NCI-H2029 treated with DMSO at 0.1 percent for 48 hours (cell line): ENCODE data around the gene SF3B2.
"Not testable (repeated sequence)": the region's sequence is repeated elsewhere in the genome, so short reads cannot be mapped to it uniquely, and the experiment has no call there.

Experiments
- DNase-seq: peaks from one replicate; lab custom pipeline; 2025; lab: John Stamatoyannopoulos, UW

Gene SF3B2

DNA sequence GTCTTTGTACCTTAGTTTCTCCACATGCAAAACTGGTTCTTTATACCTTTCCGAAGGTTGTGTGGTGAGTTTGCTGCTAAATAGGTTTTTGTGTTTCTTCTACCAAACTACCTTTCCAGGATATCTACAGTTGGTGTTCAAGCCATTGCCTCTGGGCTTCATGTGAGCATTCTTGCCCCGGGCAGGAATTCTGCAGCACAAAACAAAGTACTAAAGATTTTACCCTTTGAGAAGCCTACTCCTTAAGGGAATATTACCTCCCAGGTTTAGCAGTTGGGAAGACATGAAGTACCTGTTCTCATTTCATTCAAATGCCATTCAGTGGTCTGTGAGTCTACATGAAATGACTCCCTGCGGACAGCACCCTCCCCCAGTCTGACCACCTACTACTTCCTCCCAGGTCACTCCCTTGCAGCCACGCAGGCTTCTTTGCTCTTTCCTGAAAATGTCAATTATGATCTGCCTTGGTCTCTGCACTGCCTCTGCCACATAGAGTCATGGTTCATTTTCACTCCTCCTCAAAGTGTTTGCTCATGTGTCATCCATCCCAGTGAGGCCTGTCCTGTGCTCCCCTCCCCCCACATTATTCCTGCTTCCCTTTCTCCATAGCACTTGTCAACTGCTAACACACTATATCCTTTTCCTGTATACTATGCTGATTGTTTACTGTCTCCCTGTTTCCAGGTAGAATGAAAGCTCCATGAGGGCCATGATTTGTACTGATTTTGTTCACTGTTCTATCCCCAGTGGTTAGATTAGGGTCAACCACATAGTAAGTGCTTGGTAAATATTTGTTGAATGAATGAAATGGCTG is 54.8 kb downstream of the SF3B2 start:
- DNase-seq: no peak

DNA sequence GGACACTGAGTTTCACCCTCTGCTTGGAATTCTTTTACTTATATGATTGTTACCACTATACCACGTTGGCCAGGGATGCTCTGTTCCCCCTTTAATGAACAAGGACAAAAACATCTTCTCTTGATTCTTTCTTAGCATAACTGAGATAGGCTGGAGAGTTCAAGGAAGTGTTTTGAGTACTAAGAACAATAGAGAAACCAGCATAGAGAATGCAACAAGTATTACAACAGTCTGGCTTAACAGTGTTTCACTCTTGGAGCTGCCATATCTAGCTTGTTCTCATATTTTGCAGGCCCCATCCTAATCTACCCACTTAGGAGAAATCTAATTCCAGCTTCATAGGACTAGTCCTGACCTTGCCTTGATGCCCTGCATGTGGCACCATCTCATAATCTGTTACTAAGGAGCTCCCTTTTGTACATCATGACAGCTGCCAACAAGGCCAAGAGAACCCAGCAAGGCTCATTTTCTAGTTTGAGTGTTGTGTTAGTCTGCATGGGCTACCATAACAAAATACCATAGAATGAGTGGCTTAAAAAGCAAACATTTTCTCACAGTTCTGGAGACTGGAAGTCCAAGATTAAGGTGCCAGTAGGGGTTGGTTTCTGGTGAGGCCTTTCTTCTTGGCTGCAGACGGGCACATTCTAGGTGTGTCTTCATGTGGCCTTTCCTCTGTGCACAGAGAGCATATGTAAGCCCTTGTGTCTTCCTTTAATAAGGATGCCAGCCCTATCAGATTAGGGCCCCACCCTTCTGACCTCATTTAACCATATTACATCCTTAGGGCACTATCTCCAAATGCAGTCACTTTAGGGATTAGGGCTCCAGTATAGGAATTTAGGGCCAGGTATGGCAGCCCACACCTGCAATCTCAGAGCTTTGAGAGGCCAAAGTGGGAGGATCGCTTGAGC is 55.7 kb downstream of the SF3B2 start:
- no peak for DNase-seq

DNA sequence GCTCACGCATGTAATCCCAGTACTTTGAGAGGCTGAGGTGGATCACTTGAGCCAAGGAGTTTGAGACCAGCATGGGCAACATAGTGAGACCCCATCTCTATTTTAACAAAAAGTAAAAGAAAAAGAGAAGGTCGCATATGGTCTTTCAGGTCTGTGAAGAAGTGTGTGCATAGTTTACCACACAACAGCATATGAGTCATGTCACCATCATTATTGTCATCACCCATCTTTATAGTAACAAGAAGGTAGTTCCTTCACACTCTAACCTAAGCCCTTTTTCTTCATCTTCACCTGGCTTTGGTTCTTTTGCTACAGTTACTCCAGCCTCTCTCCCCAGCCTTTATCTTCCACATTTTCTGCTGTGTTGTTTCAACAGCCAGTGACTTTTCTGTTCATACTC is 57.1 kb downstream of the SF3B2 start:
- DNase-seq: no peak

DNA sequence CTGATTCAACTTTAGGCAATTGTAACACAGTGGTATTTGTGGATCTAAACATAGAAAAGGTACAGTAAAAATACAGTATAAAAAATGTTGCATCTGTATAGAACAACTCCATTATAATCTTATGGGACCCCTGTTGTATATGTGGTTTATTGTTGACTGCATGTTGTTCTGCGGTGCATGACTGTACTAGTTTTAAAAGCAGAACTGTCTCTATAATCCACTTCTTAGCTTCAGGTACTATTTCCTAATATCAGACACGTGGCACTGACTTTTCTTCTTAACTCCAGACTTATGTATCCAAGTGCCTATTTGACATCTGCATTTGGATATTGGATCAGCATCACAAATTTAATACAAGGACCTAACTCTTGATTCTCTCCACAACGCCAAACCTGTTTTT is 59.0 kb downstream of the SF3B2 start:
- no peak for DNase-seq

- DNase-seq: no peak
Observed at GRCh38 chr11:66112041-66112491, 59.9 kb downstream of the SF3B2 start.

DNA sequence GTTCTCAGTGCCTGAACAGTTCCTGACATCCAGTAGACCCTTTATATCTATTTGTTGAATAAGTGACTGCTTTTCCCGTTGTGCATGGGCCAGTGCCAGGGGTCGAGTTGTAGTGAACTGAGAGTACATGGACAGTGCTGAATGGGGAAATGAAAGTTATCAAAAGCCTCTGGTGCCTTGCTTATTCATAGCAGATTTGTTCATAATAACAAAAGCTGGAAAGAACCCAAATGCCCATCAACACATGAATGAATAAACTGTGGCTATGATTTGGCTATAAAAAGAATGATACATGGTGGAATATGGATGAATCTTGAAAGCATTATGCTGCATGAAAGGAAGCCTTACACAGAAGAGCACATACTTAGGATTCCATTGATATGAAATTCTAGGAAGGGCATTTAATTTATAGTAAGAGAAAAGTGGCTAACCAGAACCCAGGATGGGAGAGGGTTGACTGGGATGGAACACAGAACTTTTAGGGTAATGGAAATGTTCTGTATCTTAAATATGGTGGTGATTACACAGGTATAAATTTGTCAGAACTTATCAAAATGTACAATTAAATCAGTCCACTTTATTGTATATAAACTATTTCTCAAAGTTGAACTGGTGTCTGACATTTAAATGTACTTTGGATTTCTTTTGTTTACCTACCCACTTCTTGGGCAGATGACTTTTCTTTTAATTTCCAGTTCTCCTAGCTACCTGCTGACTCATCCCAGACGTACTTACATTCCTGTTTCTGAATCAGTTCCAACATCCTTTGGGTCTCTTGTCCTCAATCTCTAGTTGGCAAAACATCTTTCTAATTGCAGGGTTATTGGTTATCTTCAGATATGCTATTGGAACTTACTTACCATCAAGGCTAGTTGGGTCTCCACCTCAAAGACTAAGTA is 60.7 kb downstream of the SF3B2 start:
- no peak for DNase-seq

DNA sequence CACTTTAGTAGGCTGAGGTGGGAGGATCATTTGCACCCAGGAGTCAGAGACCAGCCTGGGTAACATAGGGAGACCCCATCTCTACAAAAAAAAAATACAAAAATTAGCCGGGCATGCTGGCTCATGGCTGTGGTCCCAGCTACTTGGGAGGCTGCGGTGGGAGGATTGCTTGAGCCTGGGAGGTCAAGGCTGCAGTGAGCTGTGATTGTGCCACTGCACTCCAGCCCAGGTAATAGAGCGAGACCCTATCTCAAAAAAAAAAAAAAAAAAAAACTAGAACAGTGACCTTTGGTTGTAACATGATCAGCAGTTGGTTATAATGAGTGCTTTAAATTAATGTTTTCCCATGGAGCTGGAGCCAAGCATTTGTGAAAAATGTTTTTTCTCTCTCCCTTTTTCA is 62.8 kb downstream of the SF3B2 start:
- DNase-seq: not testable (repeated sequence)

DNA sequence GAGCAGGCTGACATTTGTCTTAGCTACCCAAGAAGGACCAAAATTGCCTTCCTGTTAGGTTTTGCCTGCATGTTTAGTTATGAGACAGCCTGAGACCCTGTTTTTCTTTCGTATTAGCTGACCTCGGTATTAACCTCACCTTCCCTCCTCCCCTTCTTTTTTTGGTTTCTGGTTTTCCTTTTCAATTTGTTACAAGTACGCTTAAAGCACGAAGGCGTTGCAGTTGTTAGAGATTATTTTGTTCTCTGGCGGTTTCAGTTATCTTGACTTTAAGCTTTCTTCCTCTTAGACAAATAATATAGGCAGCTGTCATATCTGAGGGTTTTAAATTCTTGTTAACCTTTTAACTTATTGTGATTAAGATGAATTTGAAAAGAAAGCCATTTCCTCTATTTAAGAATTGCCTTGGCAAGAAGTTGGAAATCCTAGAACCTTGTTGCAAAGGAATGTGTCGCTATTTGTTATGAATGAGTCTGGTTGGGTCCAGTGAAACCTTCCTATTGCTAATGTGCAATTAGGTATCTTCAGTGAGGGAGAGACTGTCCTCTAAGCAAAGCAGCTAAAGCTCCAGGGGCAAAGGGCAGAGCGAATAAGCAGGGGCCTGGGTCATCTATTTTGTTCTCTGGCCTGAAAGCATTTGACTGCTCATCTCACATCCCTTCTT is 63.6 kb downstream of the SF3B2 start:
- no peak for DNase-seq

DNA sequence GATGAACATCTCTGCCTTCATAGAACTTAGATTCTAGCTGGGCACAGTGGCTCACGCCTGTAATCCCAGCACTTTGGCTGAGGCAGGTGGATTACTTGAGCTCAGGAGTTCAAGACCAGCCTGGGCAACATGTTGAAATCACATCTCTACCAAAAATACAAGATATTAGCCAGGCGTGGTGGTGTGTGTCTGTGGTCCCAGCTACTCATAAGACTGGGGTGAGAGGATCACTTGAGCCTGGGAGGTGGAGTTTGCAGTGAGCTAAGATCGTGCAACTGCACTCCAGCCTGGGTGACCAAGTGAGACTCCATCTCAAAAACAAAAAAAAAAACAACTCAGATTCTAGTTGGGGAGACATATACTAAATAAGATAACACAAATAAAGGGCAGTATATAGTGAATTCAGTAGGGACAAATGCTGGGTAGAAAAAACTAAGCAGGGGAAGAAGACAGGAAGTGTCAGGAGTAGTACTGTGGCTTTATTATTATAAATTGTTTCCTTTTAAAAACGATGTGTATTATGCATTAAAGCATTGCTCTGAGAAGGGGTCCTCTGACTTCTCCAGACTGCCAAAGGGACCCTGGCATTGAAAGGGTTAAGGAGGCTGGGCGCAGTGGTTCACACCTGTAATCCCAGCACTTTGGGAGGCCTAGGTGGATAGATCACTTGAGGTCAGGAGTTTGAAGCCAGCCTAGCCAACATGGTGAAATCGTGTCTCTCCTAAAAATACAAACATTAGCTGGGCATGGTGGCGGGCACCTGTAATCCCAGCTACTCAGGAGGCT is 64.6 kb downstream of the SF3B2 start:
- no peak for DNase-seq

GRCh38 chr11:66118847-66119246 is 66.7 kb downstream of the SF3B2 start:
- DNase-seq: no peak
